ENCODE results near the gene C1orf198. TPM values are rescaled to one million over a fixed set of nuclear protein-coding genes. Genes with fewer than 3 reads are reported as not detected.

C1orf198 gene
- total RNA-seq, 1 experiment from 2014 or later: 22.9 TPM

- no TSS peak for BruUV-seq (replicated peaks)
- Histone ChIP-seq H4K20me1 (ENCODE audit: insufficient read depth) (no peaks in the 10 kb centered on the region), H3K36me3 (ENCODE audit: control insufficient read depth in 1 of 2, insufficient read depth in 2 of 2, low read length in 2 of 2) (no peaks in the 10 kb centered on the region), H3K9me3 (ENCODE audit: control insufficient read depth in 1 of 2, insufficient read depth in 1 of 2, low read depth in 1 of 2, low read length in 2 of 2) (no peaks in the 10 kb centered on the region), H3K4me3 (replicated peaks in 1 of 2; ENCODE audit: low read depth in 1 of 2, low read length in 2 of 2) (no peak overlapping the region), H3K79me2 (ENCODE audit: insufficient read depth, low read length) (no peaks in the 10 kb centered on the region), H3K27me3 (ENCODE audit: insufficient read depth, low read length) (no peaks in the 10 kb centered on the region), H2AFZ (ENCODE audit: low read depth, low read length, poor library complexity, severe bottlenecking) (no peak overlapping the region), H3K27ac (ENCODE audit: low read depth, low read length) (no peak overlapping the region), H3K9me2 (ENCODE audit: insufficient read depth) (no peaks in the 10 kb centered on the region), H3K9ac (ENCODE audit: low read length) (no peak overlapping the region), H3K4me2 (ENCODE audit: low read length) (no peak overlapping the region), H3K4me1 (ENCODE audit: control insufficient read depth in 1 of 2, insufficient read depth in 2 of 2, low read length in 2 of 2) (no peaks in the 10 kb centered on the region)
- DNase-seq (ENCODE audit: low read depth, low spot score) (no peak), ATAC-seq (no peak)
- TF ChIP-seq EGR1 (IDR thresholded peaks at IDR 0.05; ENCODE audit: low read depth) (no peak), POLR2AphosphoS5 (IDR thresholded peaks at IDR 0.05; ENCODE audit: low read depth, low read length) (no peak), ZBTB33 (IDR thresholded peaks at IDR 0.05; ENCODE audit: extremely low read depth, insufficient replicate concordance, low read length) (no peak), MAX (IDR thresholded peaks at IDR 0.05) (no peak), EZH2 (IDR thresholded peaks at IDR 0.05) (no peak), RAD21 (IDR thresholded peaks at IDR 0.05; ENCODE audit: low read depth) (no peak), CBX3 (IDR thresholded peaks at IDR 0.05; ENCODE audit: low read depth) (no peak), ZFX (IDR thresholded peaks at IDR 0.05) (no peak), YY1 (IDR thresholded peaks at IDR 0.05; ENCODE audit: extremely low read depth, insufficient replicate concordance, low read depth, low read length) (no peak)
- ChIA-PET CTCF (no interaction called here), POLR2A (interaction anchor here (0.7 kb wide), 1 partner anchor 103 kb away, joined by 3 read pairs; no protein-coding TSS in a partner anchor), RAD21 (ENCODE audit: low non-redundant PET in 1 of 2, low total read pairs in 2 of 2, uncharacterized antibody in 2 of 2, unreplicated experiment in 2 of 2) (no interaction called here)
- intact Hi-C loops (cut with micrococcal nuclease): no loop called here
Observed at GRCh38 chr1:230818367-230818766, 50.0 kb downstream of the C1orf198 start.

All from HCT116 (cell line).